Fibroblast of peridontal ligament (primary cell): ENCODE results near the gene FGF14.

Experiments used
- DNase-seq: peaks from one replicate; pipeline ENCODE4 v3.0.0-alpha.2; 2010; ENCODE audit errors: extremely low read depth

Gene FGF14

GRCh38 chr13:101728021-101728420 is 673.8 kb downstream of the FGF14 start:
- no peak for DNase-seq

GRCh38 chr13:101727118-101727517 is 674.7 kb downstream of the FGF14 start:
- DNase-seq: no peak

DNA sequence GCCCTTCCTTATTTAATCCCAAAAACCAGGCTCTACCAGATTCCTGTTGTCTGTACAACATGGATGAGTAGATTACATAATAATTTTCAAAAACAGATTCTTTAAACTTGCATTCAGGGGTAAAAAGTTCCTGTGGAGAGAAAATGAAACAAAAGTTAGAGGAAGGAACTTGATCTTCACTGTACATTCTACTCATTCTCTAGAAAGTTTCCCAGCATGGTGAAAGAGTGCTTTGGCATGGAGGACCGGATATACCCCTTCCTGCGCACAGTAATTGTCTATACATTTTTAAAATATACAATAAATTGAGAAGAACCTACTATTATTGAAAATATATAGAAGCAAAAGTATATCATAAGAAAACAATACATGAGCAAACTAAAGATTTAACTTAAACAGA is 675.2 kb downstream of the FGF14 start:
- no peak for DNase-seq

GRCh38 chr13:101718496-101718895 is 683.4 kb downstream of the FGF14 start:
- no peak for DNase-seq

- no peak for DNase-seq
Observed at GRCh38 chr13:101717353-101717752, 684.5 kb downstream of the FGF14 start.

DNA sequence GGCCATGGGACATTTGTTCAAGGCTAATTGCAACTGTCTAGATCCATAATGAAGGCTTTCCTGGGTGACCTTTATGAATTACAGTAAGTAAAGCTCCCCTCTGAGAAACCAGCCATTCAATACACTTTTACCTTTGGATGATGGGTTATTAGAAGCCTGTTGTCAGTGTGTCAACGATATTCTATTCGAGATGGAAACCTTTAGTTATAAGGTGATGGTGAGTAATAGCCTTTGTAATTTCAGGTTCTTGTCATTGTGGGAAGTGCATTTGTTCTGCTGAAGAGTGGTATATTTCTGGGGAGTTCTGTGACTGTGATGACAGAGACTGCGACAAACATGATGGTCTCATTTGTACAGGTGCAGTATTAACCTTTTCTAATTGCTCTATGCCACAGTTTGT is 687.7 kb downstream of the FGF14 start:
- no peak for DNase-seq

DNA sequence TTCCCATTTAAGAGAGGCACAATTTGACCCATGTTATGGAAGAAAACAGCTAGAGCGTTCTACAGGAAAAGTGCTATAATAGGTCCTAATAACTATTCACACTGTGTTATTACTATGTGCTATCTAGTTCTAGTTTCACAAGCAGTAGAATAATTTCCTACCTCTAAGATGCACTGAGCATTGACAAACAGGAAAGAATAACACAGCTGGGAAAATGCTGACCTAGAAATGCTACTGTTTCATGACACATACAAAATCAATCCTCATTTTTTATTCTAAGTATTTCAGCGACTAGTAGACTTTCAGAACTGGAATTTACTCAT is 689.9 kb downstream of the FGF14 start:
- no peak for DNase-seq

GRCh38 chr13:101711307-101712025 is 690.4 kb downstream of the FGF14 start:
- DNase-seq: no peak

GRCh38 chr13:101709952-101710351 is 691.9 kb downstream of the FGF14 start:
- DNase-seq: no peak

DNA sequence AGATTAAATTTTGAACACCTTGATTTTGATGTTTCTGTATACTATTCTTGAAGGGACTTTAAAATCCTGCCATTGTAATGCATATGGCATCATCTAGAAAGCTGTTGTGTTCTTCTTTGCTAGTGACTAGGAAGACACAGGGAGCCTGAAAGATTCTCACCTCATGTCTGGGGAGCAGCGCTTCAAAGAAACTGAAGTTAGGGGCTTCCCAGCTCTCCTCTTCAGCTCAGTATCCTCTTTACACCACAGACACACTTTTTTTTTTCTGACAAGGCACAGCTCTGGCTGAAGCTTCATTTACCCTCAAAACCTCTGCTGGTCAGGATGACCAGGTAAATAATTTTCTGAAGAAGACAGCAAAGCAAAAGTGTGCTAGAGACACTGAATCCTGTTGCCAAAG is 693.7 kb downstream of the FGF14 start:
- DNase-seq: no peak

DNA sequence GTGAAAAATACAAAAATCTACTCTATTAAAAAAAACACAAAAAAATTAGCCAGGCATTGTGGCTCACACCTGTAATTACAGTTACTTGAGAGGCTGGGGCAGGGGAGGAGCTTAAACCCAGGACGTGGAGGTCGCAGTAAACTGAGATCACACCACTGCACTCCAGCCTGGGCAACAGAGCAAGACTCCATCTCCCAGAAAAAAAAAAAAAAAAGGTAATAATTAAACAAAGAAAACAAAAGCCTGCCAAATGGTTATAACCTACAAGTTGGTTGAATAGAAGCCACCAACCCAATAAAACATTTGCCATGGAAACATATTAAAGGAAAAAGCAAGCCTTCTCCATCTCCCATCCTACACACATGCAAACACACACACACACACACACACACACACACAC is 694.2 kb downstream of the FGF14 start:
- no peak for DNase-seq

DNA sequence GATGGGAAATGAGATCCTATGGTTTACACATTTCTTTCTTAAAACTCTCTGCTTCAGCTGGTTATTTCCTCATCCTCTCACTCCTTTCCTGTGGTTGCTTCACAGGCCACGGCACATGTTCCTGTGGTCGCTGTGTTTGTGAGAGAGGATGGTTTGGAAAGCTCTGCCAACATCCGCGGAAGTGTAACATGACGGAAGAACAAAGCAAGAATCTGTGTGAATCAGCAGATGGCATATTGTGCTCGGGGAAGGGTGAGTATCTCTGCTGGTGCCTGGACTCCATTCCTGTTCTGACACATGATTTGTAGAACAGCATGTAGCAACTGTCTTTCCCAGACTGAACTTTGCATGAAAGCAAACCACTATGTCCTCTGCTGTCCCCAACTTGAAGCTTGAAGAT is 695.2 kb downstream of the FGF14 start:
- peak; percentile 99 for DNase-seq

GRCh38 chr13:101703838-101704237 is 698.0 kb downstream of the FGF14 start:
- no peak for DNase-seq

DNA sequence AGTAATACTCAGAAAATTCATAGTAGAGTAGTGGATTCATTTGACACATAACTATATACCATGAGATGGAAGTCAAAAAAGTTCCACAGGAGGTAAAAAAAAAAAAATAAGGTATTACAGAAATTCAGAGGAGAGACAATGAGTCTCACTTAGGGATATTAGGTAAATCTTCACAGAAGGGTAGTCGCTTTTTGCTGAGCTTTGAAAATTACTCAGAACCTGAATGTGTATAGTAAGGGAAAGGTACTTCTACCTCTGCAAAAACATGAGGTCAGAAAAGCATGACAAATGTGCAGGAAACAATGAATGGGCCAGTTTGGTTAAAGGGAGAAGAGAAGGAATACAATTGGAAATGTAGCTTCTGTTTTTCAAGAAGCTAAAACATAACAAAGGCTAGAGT is 698.8 kb downstream of the FGF14 start:
- DNase-seq: no peak

DNA sequence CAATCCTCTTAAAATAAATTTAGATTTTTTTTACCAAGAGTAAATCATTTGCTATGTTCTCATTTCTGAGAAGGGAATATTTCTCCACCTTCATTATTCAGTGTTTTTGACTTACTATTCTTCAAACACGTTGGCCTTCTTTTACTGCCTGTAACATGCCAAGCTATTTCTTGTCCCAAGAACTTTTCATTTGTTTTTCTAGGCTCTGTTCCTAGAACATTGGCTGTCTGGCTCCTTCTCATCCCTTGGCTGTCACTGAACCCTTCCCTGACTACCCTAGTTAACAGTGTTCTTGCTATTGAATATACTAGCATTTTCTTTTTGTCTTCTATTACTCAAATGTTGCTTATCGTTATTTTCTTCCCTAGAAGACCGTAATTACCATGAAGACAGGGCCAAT is 701.2 kb downstream of the FGF14 start:
- peak; percentile 68 for DNase-seq

DNA sequence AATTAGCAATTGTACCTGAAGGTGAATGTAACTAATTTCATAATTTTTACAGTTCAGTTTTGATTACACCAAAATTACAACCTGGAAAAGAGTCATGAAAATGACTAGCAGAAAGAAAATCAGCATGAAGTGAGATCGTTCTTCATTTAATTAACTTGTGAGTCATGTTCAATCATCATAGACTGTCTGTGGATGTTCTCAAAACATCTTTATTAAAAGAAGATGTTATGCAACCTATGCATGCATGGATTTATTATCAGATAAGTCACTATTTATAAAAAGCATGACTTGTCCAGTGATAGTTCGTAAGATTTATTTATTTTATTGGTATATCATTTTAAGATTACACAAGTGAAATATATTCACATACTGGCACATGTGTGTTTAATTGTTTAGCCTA is 703.4 kb downstream of the FGF14 start:
- DNase-seq: peak; percentile 59

- no peak for DNase-seq
Observed at GRCh38 chr13:101697745-101698144, 704.1 kb downstream of the FGF14 start.

DNA sequence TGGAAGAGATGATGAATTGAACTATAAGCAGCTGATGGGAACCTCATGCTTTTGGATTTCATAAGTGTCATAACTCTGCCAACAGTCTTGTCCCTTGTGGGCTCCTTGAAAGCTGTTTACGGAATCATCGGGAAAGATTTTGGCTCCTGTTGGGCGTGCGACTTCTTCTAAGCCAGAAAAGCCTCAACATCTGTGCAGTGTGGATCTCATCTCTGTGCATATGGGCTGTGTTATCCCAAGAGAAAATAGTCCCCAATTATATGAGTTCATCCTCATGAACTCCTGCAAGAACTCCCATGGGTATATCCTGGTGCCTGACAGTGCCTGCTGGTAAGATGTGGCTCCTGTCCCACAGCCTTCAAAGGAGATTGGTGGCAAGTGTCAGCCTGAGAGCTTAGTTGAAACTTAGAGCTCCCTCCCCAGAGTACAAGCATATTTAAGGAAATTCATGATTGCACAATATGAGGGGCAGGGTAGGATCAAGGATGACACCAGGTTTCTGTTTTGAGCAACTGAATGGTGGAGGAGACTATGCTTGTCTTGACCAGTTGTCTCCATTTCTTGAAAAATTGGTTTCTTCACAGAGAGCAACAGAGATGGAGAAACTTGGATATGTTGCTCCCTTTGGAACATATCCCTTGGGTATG is 705.9 kb downstream of the FGF14 start:
- no peak for DNase-seq

DNA sequence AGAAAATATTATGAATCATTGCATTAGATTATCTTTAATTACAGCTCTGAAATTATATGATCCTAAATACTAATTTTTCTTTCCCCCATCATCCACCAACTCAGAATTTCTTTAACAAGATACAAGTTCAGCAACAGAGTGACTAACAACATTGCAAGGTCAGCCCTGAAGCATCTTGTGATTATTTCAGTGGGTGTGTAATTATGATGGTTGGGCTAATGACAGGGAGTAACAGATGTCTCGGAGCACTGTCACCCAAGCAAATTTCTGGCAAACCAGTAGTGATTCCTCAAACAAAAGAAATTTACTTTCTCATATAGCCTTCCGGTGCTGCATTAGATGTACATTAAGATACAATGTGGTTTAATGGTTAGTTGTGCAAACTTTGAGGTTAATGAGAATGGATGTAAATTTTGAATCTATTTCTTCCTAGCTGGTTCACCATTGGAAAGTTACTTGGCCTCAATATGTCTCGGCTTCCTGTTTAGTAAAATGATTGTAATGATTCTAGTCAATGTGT is 710.4 kb downstream of the FGF14 start:
- DNase-seq: no peak

- no peak for DNase-seq
Observed at GRCh38 chr13:101690871-101691270, 711.0 kb downstream of the FGF14 start.

DNA sequence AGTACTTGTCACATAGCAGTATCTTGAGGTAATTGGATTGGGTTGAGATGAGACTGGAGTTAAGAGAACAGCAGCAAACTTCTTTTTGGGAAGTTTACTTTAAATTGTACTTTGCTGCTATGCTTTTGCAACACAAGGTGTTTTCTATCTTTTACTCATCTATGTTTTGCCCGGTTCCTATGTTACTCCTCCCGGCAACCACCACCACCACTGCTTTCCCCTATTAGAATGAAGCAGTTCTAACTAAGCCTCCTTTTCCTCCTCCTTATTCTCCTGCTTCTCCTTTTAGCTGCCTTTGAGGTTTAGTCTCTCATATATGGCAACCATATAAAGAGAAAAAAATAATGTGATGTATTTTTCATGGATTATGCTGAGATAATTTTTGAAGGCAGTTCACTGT is 715.8 kb downstream of the FGF14 start:
- no peak for DNase-seq

- peak; percentile 46 for DNase-seq
Observed at GRCh38 chr13:101681834-101682233, 720.0 kb downstream of the FGF14 start.

GRCh38 chr13:101673360-101674105 is 728.3 kb downstream of the FGF14 start:
- DNase-seq: peak; percentile 43
